Activated CD8-positive, alpha-beta memory T cell treated with anti-CD3 and anti-CD28 coated beads, Interleukin-2, amount 50 U/mL, for 4 hours (primary cell): Measurements from ENCODE around the gene ZC3H7B.

Source experiments
- DNase-seq: peaks from one replicate; pipeline ENCODE4 v3.0.0-alpha.2; 2020

ZC3H7B gene

DNA sequence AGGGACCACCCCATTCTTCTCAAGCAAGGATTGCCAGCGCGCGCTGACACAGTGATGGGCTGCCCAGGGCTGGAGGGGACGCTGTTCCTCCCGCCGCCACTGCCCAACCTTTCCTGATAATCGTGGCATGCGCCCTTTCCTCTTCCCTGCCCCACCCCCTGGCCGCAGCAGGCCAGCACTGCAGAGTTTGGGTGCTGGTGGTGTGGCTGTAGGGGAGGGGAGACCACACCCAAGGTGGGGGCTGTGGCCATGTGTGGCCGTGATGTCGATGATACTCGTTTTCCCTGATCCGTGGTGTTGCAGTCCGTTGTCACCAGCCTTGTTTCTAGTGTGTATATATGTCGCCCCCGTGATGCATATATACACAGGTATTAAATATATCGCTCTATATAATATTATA, 57.6 kb downstream of the ZC3H7B start:
- DNase-seq, result no peak

DNA sequence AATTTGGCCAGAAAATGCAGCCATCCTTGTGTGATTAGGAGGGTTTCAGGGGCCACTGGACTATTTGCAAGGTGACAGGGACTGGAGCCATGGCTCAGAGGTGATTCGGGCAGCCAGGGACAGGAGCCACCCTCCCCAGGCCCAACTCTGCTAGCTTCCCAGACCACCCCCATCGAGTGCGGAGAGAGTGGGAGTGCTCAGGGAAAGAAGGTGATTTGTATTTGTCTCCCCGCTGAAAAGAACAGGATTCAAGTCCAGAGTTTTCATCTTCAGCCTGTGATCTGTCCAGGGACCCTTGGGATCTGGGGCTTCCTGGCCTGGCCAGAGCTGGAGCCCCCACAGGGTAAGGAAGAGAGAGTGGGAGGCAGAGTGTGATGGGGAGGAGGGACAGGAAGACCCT, 58.1 kb downstream of the ZC3H7B start:
- DNase-seq, result no peak

DNA sequence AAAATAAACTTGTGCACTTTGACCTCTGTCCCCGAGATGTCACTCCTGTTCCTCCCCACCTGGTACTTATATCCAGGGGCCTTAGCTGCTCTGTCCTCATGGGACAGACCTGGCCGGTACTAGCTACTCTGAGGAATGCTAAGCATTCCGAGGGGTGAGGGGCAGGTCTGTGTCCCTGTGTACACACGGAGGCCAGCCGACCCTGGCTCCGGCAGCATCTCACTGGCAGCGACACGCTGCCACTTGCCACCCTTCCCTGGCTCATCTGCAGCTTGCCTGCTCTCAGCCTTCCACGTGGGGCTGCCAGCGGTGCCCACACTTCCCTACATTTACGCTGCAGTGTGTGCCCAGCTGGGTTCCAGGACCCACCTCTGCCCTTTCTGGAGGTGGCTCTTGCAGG, 58.8 kb downstream of the ZC3H7B start:
- no peak for DNase-seq

DNA sequence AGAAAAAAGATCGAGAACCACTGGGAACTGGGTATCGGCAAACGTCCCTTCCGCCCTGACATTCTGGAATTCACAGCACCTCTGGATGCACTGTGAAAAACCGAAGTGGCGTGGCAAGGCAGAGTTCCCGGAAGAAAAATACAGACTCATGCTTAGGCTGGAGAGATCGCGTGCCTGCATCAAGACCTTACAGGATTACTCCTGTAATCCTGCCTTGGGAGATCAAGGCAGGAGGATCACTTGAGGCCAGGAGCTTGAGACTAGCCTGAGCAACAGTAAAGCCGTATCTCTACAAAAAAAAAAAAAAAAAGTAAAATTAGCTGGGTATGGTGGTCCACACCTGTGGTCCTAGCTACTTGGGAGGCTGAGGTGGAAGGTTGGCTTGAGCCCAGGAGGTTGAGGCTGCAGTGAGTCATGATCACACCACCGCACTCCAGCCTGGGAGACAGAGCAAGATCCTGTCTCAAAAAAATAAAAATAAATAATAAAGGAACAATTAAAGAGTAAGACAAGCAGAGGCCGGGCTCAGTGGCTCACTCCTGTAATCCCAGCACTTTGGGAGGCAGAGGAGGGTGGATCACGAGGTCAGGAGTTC, 60.5 kb downstream of the ZC3H7B start:
- DNase-seq, result no peak

DNA sequence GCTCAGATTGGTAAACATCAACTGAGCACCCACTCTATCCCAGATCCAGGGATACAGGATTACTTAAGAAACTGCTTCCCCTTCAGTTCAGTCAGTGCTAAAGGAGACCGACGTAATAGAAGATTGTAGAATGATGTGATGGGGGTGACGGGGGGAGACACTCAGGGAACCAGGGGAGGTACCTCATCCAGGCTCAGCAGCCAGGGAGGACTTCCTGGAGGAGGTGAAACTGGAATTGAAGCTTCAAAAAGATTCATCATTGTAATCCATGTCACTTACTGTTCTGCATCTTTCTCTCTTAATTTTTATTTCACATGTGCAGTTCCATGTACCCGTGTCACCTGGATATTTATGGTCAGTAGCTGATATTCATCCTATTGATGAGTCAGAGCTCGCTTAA, 61.3 kb downstream of the ZC3H7B start:
- DNase-seq, result no peak

- no peak for DNase-seq
These were observed 62.9 kb downstream of the ZC3H7B start for GRCh38 chr22:41364233-41364632.

DNA sequence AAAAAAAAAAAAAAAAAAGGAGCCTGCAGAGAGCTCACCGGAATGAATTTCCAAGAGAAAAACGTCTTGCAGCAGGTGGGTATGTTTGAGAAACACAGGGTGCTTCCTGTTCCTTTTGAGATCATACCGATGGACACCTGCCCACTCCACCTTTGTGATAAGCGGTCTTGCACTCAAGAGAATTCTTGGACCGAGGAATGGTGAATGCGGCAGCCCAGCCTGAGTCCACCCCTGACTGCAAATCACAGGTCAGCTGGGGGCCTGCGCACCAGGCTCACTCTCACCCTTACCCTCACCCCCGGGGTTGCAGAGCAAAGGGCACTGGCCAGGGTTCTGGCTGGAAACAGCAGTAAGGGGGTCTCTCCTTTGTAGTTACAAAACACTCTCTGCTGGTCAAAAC, 63.6 kb downstream of the ZC3H7B start:
- no peak for DNase-seq

- DNase-seq, result no peak
These were observed 64.1 kb downstream of the ZC3H7B start for GRCh38 chr22:41365425-41365824.

DNA sequence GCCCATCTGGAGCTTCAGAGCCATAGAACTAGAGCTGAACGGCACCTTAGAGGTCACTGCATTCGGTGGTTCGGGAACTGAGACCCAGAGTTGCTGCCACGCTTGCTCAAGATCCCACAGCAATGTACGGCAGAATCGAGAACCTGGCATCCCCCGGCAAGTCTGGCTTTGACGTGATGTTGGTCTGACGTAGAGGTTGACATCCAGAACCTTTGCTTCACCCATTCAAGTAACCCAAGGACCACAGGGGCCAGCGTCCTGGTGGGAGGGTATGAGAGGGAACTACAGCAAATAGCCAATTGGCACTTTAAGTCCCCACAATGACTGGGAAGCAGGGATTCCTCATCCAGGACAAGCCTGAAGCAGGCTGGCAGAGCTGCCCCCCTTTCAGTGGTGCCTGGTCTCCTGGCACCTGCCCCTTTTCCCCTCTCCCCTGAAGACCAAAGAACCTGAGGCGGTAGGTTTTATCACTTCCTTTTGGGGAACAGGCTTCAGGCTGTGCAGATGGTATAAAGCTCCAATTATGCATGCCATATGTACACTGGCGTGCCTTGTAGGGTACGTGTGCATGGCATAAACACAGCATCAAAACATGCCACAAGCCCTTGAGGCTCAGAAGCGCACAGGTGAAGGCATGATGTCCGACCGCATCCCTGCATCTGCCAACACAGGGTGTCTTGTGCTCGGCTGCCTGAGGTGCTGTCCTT, 65.2 kb downstream of the ZC3H7B start:
- no peak for DNase-seq

- DNase-seq, result no peak
These were observed 65.8 kb downstream of the ZC3H7B start for GRCh38 chr22:41367039-41367679.

- DNase-seq, result no peak
These were observed 66.6 kb downstream of the ZC3H7B start for GRCh38 chr22:41367680-41368542.

- no peak for DNase-seq
These were observed 67.5 kb downstream of the ZC3H7B start for GRCh38 chr22:41368543-41369423.

DNA sequence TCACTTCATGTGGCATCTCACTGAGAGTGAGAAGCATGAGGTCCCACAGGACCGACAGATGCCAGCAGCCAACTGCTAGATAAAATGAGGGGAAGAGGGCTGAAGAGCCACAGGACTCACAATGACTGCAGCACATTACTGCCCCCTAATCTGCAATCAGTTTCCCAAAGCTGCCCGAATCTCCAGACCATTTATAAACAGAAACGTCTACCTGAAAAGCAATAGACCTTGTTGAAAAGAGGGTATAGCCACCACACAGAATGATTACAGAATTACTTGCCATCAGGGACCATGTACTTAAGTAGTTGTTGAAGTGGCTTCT, 68.1 kb downstream of the ZC3H7B start:
- no peak for DNase-seq

- no peak for DNase-seq
These were observed 68.5 kb downstream of the ZC3H7B start for GRCh38 chr22:41369837-41370236.

DNA sequence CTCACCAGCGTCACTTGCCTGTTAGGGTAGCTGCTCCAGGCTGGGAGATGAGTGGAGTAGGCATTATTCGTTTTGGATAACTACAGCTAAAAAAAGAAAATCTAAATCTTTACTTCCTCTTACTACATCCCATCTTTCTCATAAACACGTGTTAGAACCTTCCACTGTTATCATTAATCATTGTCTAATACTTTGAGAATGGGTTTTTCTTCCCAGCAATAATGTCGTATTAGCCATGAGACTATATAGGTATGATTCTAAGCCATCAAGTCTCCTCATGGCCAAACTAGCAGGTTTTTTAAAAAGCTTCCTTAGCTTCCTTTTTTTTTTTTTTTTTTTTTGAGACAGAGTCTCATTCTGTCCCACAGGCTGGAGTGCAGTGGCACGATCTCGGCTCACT, 76.5 kb downstream of the ZC3H7B start:
- no peak for DNase-seq

GRCh38 chr22:41380993-41381328, 79.6 kb downstream of the ZC3H7B start:
- DNase-seq, result no peak

- peak; percentile 98 for DNase-seq
These were observed 80.2 kb downstream of the ZC3H7B start, which contains the start of gene TEF for GRCh38 chr22:41381329-41382097. Gene TEF (plus strand): TSS chr22:41381942. CDS start chr22:41382045, 103 bp downstream.

GRCh38 chr22:41382098-41382578, 80.8 kb downstream of the ZC3H7B start:
- DNase-seq, result peak; percentile 58

- no peak for DNase-seq
These were observed 81.3 kb downstream of the ZC3H7B start for GRCh38 chr22:41382610-41383009.

GRCh38 chr22:41383085-41383484, 81.8 kb downstream of the ZC3H7B start:
- DNase-seq, result no peak

DNA sequence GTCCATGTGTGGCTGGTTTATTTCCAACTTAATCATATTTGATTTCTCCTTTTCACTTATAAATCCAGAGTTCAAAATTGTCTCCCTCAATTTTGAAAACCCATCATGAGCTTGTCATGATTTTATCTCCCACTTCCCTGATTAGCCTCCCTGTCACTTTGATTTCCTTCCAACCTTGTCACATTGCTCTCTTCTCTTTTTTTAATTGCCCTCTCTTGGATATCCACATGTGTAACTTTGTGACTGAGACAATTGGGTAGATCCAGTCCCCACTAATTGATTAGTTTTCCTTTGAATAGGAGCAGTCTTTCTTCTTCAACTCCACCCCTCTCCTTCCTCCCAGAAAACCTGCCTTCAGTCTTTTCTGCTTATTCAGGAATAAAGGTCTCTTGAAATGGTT, 82.8 kb downstream of the ZC3H7B start:
- DNase-seq, result no peak

DNA sequence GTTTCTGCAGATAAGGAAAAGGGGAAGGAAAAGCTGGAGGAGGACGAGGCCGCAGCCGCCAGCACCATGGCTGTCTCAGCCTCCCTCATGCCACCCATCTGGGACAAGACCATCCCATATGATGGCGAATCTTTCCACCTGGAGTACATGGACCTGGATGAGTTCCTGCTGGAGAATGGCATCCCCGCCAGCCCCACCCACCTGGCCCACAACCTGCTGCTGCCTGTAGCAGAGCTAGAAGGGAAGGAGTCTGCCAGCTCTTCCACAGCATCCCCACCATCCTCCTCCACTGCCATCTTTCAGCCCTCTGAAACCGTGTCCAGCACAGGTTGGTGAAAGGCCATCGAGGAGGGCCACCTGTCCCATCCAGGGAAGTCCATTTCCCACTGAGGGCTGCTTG, 86.0 kb downstream of the ZC3H7B start:
- no peak for DNase-seq
